ENCODE measurements around the gene ASCC3.

Gene ASCC3

DNA sequence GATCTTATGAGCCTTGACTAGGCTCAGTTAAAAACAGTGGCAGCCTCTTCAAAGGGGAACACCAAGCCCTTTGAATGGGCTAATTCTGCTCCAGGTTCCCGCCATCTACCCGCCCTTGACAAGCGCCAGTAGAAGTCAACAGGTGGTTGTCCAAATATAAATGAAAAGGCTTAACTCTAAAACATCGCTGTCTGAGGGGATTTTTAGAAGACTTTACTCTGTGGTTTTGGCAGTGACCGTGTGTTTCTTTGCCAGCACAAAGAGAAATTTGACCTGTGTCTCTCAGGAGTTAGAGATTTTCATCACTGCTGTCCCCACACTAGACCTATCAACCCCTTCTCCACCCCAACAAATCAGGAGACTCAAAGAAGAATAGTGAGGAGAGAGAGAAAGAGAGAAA is 396.7 kb downstream of the ASCC3 start:
- no peak for DNase-seq

DNA sequence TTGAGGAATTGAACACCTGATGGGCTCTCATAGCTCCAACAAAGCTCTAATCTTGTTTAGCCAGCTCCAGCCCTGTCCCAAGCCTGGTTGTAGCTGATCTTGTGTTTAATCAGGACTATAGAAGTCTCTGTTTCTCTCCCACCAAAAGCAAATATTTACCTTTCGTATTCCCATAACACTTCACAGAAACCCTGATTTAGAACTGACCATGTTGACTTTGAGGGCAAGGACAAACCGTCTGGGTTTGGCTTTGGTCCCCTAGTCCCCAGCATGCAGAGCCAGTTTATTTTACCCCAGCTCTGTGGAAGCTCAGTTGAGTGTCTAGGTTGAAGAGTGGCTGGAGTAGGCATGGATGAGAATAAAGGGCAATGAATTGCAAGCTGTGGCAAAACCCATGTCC is 398.4 kb downstream of the ASCC3 start:
- DNase-seq: no peak

DNA sequence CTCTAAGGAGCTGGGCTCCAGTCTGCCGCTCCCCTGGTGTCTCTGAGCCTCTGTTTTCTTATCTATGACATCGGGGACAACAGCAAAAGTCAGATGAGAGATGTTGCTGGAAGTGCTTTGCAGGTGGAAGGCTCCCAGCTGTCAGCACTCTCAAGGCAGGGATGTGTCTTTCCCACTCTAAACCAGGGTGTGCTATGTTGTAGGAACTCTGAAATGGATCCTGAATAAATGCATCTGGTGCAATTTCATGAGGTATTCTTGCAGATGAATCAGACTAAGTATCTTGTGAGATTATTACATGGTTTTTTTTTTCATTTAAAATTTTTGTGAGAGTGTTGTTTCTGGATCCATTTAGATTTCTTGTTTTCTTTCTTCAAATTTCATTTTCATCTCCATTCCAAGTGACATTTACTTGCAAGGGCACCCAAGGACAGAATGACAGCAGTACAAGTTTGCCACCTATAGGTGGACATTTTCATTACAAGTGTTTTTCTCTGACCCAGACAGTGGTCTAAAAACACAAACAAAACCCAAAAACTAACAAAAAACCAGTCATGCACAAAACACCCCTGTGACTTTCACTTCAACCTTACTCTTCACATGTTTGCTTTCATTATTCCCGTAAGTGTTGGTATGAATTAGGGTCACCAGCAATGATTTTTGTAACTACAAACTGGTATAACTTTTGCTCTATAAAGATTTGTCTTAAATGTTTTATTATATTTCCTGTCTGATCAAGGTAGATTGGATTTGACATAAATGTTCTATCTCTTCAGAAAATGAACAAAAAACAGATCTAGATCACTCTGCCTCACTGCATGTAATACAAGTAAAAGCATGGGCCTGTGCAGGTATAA is 401.7 kb downstream of the ASCC3 start:
- no peak for DNase-seq

DNA sequence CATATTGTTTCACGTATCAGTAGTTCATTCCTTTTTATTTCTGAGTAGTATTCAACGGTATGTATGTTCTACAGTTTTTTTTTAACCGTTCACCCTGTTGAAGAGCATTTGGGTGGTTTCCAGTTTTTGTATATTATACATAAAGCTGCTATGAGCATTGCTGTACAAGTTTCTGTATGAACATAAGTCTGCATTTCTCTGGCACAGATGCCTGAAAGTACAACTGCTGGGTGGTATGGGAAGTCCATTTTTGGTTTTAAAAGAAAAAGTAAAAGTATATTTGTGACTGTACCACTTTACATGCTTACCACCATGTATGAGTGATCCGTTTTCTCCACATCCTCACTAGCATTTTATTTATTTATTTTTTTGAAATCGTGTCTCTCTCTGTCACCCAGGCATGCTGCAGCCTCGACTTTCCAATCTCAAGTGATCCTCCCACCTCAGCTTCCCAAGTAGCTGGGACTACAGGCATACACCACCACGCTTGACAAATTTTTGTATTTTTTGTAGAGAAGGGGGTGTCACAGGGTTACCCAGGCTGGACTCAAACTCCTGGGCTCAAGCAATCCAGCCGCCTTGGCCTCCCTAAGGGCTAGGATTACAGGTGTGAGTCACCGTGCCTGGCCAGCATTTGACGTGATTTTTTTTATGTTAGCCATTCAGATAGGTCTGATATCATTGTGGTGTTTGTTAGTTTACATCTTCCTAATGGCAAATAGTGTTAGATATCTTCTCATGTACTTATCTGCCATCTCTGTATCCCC is 405.4 kb downstream of the ASCC3 start:
- no peak for DNase-seq

DNA sequence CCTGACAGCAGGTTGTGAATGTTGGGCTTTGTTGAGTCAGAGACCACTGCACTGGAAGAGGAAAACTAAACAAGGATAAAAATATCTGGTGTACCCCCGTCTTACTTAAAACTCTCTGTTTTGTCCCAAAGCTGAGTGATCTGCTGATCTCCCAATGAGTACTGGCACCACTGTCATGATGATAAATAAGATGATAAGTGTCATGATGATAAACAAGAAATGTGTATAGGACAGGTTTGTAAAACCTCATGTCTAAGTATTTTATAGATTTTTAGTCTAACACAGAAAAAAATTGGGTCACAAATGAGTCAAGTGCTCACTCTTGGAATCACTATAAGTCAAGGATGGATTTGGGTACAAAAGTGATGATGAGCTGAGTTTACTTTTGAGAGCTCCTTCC is 407.9 kb downstream of the ASCC3 start:
- no peak for DNase-seq

DNA sequence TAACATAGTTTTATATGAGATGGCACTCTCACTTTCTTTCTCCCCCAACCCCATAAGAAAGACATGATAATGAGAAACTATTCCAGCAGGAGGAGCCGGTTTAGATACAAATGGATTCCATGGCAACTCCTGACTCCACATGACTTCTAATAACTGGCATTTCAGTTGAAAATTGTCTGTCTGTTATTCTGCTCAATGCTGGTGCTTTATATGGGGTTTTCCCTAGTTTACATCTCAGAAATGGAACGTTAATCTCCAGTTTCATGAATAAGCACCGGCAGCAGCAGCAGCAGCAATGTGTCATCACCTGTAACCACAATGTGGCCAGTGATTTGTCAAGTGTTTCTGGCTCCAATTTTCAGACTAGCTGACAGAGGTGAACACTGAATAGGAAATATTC is 408.5 kb downstream of the ASCC3 start:
- no peak for DNase-seq

DNA sequence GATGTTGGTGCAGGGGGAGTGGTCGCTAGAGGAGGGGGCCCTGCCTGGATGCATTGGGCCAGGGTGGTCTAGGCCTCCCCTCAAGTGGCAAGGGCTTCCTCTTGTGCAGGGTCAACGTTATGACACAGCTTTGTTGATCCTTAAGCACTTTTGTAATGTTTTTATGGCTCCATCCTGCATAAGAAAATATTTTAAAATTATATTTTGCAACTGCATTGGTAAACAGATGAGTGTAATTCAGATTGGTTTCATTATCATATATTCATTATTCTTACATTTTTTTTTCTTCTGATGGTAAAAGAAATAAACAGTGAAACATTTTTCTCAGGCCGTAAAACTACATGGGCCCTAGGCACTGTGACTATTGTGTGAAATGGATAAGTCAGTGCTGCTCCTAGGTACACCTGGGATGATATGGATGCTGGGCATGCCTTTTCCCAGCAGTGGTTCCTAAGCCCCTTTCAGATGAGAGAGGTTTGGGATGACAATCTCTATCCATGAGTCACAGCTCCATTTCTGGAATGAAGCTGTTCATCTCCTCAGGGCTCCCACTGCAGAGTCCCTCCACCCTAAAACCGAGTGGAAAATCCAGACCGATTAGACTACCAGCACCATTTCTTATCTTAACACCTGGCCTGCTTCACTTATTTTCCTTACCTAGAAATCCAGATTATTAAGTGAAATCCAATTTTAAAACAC is 410.6 kb downstream of the ASCC3 start:
- no peak for DNase-seq

DNA sequence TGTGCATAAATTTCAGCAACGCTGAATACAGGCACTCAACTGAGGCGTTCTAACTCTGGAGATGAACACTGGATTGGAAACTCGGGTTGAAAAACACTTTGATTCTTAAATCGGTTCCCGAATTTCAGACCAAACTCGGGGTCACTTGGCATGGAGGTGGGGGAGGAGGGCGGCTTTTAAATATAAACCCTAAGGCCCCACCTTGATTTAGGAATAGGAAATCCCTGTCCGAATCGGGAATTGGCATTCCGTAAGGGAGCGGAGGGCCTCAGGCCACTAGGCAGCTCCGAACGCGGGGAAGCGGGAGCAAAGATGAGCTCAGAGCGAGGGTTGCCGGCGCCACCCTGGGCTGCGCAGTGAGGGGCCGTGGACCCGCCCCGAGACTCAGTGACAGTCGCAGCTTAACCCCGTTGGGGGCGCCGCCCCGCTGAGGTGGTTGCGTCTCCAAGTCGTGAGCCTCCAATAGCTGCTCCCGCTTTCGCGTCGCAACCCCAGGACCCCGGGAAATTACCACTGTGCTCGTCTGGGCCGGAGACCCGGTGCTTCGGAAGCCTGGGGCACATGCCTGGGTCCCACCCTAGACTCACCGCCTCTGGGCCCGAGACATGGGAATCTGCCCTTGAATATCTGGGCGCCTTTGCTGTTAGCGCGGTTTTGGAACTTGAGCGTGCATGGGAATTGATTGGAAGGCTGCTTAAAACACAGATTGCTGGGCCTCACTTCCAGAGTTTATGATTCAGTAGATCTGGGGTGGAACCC is 411.8 kb downstream of the ASCC3 start:
- no peak for DNase-seq

DNA sequence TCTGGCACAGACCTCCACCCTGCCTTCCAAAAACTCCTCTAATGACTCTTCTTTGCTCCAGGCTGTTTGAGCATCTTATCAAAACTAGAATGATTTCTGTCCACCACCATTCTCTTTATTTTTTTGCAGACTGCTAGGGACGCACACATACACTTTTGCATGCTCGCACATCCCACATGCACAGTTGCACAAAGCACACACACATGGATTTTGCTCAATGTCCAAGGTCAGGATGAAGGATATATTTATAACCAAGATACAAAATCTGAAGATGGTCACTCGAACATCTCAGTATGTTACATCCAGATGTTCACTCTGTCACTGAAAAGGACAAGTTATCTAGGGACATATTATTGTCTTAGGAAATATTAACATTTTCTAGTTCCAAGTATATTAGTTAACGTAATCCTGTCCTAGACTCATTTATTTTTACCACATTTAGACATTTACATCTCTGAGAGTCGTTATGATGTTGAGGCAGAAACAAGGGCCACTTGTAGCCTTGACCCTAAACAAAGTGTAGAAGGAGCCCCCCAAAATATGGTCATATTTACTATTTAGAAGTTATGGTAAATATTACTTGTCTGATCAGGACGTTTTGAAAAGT is 413.0 kb downstream of the ASCC3 start:
- DNase-seq: no peak

DNA sequence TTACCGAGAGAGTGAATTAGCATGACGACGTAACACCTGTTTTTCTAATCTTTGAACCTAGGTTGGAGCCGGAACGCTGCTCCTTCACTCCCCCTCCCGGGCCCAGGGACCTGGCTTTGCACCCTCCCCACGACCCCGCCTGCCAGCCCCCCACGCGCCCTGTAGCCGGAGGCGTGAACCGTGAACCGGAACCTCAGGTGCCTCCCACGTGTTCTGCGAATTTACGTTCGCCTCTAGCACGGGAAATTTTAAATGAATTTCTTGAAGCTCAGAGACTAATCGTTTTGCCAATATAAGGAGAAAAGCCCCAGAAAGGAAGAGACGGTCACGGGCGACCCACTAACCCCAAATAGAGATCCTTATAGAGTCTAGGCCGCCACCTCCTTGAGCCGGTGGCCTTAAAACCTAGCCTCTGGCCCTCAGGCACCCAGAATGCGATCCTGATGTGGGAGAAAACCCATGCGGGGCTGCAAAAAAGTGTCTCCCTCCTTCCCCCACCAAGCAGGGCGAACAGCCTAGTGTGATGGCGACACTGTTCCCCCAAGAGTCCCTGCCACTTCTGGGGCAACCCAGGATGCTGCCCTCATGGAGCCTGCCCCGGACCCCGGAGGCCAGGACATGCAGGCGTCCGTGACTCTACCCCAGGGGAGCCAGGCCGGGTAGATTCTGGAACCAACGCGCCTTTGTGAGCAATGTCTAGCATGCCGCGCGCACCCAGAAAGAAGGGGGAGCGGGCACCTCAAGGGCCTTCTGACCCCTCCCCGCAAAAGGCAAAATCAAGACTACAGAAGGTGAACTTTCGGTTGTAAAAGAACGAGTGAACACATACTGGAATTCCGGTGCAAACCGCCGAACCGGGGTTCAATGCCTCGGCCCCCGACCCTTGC is 413.8 kb downstream of the ASCC3 start:
- DNase-seq: no peak

DNA sequence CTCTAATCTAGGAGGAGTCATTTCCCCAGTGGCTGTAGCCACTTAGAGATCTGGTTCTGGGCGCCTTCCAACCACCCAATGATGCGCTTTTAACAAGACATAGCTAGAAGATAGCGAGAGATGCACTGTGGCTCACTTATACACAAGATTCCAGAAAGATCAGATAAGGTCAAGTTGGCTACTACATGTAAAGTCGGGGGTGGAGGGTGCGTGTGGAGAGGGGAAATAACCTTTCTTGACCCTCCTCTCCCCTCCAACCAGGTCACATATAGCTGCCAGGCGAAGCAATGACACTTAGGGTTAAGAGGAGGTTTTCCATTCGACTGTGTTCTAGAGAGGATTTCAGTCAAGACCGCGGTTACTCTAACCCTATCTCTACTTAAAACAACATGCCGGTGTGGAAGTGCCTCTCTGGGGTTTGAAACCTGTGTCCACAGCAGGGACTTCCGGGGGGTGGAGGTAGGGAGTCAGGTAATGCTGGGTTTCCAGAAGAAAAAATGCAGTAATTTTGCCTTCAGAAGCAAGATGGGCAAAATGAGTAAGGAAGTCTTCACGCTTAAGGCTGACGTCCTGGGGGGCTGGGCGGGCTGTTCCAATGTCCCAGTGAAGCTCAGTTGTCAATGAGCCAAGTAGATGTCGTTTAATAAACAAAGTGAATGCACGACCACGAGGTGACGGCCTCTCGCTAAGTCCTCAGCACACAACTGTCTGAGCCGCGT is 414.6 kb downstream of the ASCC3 start:
- DNase-seq: no peak

DNA sequence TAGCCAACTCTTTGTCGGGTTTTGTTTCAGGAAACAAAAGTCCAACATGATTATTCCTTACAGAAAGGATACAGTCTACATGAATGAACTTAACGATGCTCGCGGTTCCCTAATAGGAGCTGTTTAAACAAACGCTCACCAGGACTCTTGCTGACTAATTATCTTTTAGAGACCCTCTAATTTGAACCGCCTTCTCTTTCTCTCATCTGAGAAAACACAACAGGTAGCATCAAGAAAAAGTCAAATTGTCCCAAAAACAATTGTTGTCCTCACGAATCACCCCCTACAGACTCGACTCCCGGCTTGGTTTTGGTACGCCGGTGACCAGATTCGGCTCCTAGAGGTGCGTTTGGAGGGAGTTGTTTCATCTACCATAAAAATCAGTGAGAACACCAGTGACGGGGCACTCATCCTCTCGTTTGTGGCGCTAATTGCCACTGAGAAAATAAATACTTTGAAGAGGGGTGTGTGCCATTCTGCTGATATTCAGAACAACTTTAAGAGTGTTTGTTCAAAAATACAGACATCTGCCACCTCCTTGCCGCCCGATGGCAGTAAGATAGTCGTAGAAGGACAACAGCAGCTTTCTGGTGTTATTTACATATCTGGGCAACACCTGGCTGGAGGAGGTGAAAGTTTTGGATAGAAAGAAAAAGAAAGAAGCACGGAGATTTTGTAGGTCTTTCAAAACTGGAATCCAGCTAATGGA is 415.3 kb downstream of the ASCC3 start:
- no peak for DNase-seq

DNA sequence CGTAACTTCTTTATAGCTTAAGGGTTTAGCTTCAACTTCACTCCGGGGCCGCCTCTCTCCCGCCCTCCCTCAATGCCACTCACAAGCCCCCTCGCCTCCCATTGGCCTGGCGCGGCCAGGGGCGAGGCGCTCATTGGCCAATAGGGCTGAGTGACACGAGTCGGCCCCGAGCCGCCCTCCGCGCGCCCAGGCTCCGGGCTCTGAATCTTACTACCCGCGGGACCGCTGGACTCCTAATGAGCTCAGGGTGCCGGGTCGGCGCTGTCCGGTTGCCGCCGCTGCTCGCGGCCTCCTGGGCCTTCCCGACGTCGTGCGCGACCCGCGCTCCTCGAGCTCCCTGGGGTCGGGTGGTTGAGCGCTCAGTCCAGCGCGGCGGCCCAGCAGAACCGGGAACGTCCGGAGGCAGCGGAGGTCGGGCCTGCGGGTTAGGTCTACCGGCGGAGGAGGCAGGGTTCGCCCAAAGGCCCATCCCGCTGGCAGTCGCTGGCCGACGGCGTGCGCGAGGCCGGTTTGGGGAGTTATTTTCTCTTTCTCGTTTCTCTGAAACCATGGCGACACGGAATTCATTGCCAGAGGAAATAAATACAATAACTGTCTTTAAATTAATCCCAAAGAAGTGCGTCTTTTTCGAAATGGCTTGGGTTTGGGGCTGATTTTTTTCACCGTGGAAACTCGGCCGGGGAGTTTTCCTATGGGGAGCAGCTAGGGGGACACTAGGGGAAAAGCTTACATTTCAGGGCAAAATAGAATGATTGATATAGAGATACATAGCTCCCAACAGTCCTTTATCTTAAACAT is 416.0 kb downstream of the ASCC3 start, which contains the start of gene SIM1:
SIM1 (minus strand) TSS at position 19 of the 798 bp plus-strand sequence. CDS start 1,453 bp downstream, outside the sequence.
- no peak for DNase-seq

DNA sequence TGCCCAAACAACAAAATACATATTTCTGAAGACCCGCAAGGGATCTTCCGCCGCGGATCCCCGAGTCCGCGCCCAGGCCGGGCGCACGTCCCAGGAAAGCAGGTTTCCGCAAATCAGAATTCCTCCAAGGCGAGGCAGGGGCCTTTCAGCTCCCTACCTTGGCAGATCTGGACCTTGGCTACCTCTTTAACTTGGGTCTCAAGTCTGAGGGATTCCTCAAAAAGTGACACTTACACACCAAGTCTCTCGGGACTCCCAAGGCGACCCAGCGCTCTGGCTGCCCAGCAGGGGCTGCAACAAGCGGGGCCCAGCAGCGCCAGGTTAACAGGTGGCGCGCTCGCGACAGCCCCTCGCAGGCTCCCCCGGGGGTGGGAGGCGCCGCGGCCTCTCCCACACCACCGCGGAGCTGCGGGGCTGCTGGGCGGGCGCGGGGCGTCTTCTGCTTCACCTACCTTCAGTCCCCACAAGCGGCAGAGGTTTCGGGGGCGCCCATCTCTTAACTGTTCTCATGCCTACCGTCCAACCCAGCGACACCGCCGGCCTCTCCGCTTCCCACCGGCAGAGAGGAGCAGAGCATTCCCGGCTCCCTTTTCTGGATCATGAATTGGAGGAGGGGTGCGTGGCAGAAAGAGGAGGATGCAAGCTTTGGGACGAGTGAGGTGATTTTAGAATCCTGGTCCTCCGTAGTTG is 416.8 kb downstream of the ASCC3 start:
- no peak for DNase-seq

DNA sequence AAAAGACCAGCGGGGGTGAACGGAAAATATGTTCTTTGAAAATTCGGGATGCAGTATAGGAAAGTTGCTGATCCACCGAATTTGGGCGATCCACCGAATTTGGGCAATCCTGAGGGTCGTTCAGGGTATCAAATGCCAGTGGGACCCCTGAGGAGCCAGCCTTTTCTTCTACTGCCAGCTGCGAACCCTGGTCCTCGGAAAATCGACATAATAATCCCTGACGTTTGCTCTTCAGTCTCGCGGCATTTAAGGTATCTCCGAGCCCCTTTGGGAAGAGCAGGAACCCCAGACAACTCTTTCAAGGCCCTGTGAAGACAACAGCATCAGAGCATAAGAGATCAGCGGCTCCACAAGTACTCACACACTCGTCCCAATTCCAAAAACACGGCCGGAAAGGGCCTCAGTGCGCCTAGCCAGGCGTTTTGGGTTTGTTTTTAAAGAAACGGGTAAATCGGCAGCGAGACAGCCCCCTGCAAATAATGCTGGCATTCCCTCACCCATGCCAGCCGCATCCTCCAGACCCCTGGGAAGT is 417.4 kb downstream of the ASCC3 start:
- no peak for DNase-seq

DNA sequence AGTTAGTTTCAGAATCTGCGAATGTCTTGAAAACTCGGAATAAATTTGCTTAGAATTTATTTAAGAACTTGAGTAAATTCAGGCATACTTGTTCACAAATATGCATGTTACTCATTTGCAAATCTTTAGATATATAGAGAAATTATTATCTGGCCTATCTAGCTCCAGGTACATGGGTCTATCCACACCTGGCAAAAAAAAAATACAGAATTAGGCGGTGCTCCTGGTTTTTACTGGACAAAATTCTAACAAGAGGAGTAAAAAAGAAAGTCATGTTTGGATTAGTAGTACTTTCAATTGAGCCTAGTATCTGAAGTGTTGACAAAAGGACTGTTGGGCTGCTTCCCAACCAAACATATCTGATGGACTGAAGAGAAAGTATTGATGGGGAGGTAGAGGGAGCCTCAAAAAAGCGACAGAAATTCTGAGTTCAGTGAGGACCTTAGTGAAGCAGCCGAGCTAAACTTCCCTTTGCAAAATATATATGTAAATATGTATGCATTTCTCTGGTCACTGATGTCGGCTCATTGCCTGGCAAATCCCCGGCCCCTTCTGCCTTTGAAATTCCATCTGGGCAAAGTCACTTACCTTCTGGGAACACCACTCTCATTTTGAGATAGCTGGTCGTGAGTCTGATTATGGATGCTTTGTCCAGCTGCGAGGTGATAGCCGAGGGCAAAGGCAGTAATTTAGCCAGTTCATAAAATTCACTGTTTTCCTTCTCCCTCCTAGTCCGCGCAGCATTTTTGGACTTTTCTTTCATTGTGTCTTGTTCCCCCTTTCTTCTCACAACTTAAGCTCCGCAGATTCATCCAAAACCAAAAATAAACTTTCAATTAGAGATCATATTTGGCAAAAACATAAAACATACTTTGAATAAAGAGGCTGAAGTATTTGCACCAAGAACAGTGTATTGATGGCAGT is 418.2 kb downstream of the ASCC3 start:
- no peak for DNase-seq
